ENCODE results near the gene LSR.

GRCh38 chr19:35219008-35219407 lies 29.8 kb upstream of the LSR start:
- TF ChIP-seq CTCF (IDR thresholded peaks at IDR 0.05; ENCODE audit: insufficient read depth, low read depth, low read length) (no peak), EZH2 (IDR thresholded peaks at IDR 0.05; ENCODE audit: insufficient read depth, low read length) (no peak)
